Activated CD4-positive, alpha-beta T cell treated with anti-CD3 and anti-CD28 coated beads, Interleukin-2, Interleukin-4, amounts not matched to agents 100 ng/mL and 50 ng/mL, durations not matched to agents 16 hours and 8 hours (primary cell): ENCODE data around the gene PTCHD4.

ENCODE experiments used
- DNase-seq: peaks from one replicate; pipeline ENCODE4 v3.0.0-alpha.2; 2020; ENCODE audit warnings: low spot score

The PTCHD4 gene

GRCh38 chr6:48099713-48100587, 11.0 kb downstream of the PTCHD4 start:
- DNase-seq = no peak

GRCh38 chr6:48098923-48099322, 12.1 kb downstream of the PTCHD4 start:
- no peak for DNase-seq

- no peak for DNase-seq
Observed at GRCh38 chr6:48092550-48093217, 18.3 kb downstream of the PTCHD4 start.

- no peak for DNase-seq
Observed at GRCh38 chr6:48090546-48090945, 20.5 kb downstream of the PTCHD4 start.

GRCh38 chr6:48087448-48087847, 23.5 kb downstream of the PTCHD4 start:
- DNase-seq = no peak

GRCh38 chr6:48086187-48086586, 24.8 kb downstream of the PTCHD4 start:
- DNase-seq = no peak

- no peak for DNase-seq
Observed at GRCh38 chr6:48085131-48085741, 25.8 kb downstream of the PTCHD4 start.

- no peak for DNase-seq
Observed at GRCh38 chr6:48084201-48084600, 26.8 kb downstream of the PTCHD4 start.

GRCh38 chr6:48080227-48081009, 30.6 kb downstream of the PTCHD4 start:
- no peak for DNase-seq

- DNase-seq = no peak
Observed at GRCh38 chr6:48078120-48078519, 32.9 kb downstream of the PTCHD4 start.

GRCh38 chr6:48075181-48075580, 35.8 kb downstream of the PTCHD4 start:
- DNase-seq = no peak

- no peak for DNase-seq
Observed at GRCh38 chr6:48073976-48074767, 36.8 kb downstream of the PTCHD4 start.

- DNase-seq = no peak
Observed at GRCh38 chr6:48071833-48072232, 39.2 kb downstream of the PTCHD4 start.

GRCh38 chr6:48069280-48069679, 41.7 kb downstream of the PTCHD4 start:
- DNase-seq = no peak

- no peak for DNase-seq
Observed at GRCh38 chr6:48068278-48069251, 42.4 kb downstream of the PTCHD4 start.

GRCh38 chr6:48067886-48068277, 43.1 kb downstream of the PTCHD4 start:
- no peak for DNase-seq

- DNase-seq = no peak
Observed at GRCh38 chr6:48067148-48067712, 43.8 kb downstream of the PTCHD4 start.

- no peak for DNase-seq
Observed at GRCh38 chr6:48061265-48061990, 49.6 kb downstream of the PTCHD4 start.
